Right renal pelvis (tissue), 4 donors: ENCODE results near the gene BLZF1. TPM values are rescaled to one million over a fixed set of nuclear protein-coding genes. Genes with fewer than 3 reads are reported as not detected.

ENCODE experiments used
- polyA plus RNA-seq, 4 donors: library from polyadenylated mRNA; unstranded; fragments of 120-200 nt; gene quantifications; one replicate each; pipeline ENCODE4 v1.2.1, GENCODE V29; 2013; ENCODE audit not compliant: insufficient read length in 4 of 4

The BLZF1 gene
- polyA plus RNA-seq, 4 donors = 27.0 to 33.6 (median 30.2) TPM

Other genes with a start within 250 kb of the BLZF1 start
- 100 to 1,000 TPM; 114 to 160 (median 153) TPM for gene NME7, start 398 bp upstream of the BLZF1 start, polyA plus RNA-seq
- 10 to 100 TPM in 3 of 4 donors, 1 to 10 TPM in 1; 8.6 to 12.5 (median 11.3) TPM for gene CCDC181, start 59.3 kb downstream of the BLZF1 start, polyA plus RNA-seq
- 10 to 100 TPM; 15.7 to 23.0 (median 20.5) TPM for gene SLC19A2, start 117.7 kb downstream of the BLZF1 start, polyA plus RNA-seq
- 1 to 10 TPM; 2.0 to 3.0 (median 2.7) TPM for gene F5, start 218.3 kb downstream of the BLZF1 start, polyA plus RNA-seq